ENCODE measurements around the gene EPM2AIP1. TPM values are rescaled to one million over a fixed set of nuclear protein-coding genes. Genes with fewer than 3 reads are reported as not detected.

The EPM2AIP1 gene
- total RNA-seq, 1 experiment from 2014 or later: 11.4 TPM

DNA sequence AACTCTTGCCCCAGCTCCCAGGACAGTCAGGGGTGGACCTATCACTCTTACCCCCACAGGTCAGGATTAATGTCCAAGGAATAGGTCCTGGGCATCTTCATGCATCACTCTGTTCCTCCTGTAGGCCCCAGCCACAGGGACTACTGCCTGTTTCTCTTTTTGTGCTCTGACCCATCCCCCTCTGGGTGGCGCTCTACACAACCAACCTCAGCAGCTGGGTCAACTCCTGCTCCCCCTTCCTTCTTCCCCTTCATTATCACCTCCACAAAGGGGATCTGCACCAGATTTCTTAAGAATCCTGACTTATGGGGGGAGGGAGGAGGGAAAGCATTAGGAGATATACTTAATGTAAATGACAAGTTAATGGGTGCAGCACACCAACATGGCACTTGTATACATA is 35.9 kb downstream of the EPM2AIP1 start:
- no peak overlapping the region for H3K4me3 Mint-ChIP-seq
- TF ChIP-seq, protein P1, sequence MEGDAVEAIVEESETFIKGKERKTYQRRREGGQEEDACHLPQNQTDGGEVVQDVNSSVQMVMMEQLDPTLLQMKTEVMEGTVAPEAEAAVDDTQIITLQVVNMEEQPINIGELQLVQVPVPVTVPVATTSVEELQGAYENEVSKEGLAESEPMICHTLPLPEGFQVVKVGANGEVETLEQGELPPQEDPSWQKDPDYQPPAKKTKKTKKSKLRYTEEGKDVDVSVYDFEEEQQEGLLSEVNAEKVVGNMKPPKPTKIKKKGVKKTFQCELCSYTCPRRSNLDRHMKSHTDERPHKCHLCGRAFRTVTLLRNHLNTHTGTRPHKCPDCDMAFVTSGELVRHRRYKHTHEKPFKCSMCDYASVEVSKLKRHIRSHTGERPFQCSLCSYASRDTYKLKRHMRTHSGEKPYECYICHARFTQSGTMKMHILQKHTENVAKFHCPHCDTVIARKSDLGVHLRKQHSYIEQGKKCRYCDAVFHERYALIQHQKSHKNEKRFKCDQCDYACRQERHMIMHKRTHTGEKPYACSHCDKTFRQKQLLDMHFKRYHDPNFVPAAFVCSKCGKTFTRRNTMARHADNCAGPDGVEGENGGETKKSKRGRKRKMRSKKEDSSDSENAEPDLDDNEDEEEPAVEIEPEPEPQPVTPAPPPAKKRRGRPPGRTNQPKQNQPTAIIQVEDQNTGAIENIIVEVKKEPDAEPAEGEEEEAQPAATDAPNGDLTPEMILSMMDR (conservative IDR thresholded peaks at IDR 0.05): peak; percentile 62
- Histone ChIP-seq H2BK15ac (ENCODE audit: low read depth, low read length) (no peak overlapping the region), H2BK20ac (ENCODE audit: low read depth, low read length, poor library complexity, severe bottlenecking) (no peak overlapping the region), H4K5ac (ENCODE audit: insufficient read length, low read depth, low read length) (no peak overlapping the region), H2BK120ac (ENCODE audit: low read depth, low read length, poor library complexity, severe bottlenecking) (no peak overlapping the region), H3K9ac (ENCODE audit: extremely low read depth, insufficient read length, low read length) (no peak overlapping the region), H2BK5ac (ENCODE audit: insufficient read length, low read length) (no peak overlapping the region), H3K4me2 (ENCODE audit: insufficient read depth, insufficient read length, low read length) (no peak overlapping the region), H2AFZ (ENCODE audit: low read length) (no peak overlapping the region), H3T11ph (ENCODE audit: low read length) (no peak overlapping the region), H3K27me3 (ENCODE audit: insufficient read depth, low read length) (no peaks in the 10 kb centered on the region), H4K8ac (replicated peaks; ENCODE audit: insufficient read length, low read depth, low read length) (no peak overlapping the region), H3K14ac (ENCODE audit: insufficient read depth, low read length) (no peak overlapping the region), H3K79me1 (ENCODE audit: insufficient read depth, low read depth, low read length, poor library complexity, severe bottlenecking) (no peaks in the 10 kb centered on the region), H3K23ac (ENCODE audit: insufficient read length, low read depth, low read length) (no peak overlapping the region), H3K56ac (ENCODE audit: insufficient read length, low read depth, low read length) (no peak overlapping the region), H3K23me2 (ENCODE audit: insufficient read length, low read depth, low read length, poor library complexity, severe bottlenecking) (no peaks in the 10 kb centered on the region), H3K27ac (ENCODE audit: insufficient read length, low read depth, low read length) (no peak overlapping the region), H3K4ac (ENCODE audit: low read depth, low read length) (no peak overlapping the region), H4K20me1 (ENCODE audit: control insufficient read depth, insufficient read depth, insufficient read length) (no peaks in the 10 kb centered on the region), H3K79me2 (ENCODE audit: insufficient read depth, low read length) (no peaks in the 10 kb centered on the region), H3K18ac (ENCODE audit: insufficient read length, low read depth, low read length) (no peak overlapping the region), H2BK12ac (ENCODE audit: insufficient read length, low read depth, low read length) (no peak overlapping the region), H3K4me1 (ENCODE audit: insufficient read depth, low read length) (no peaks in the 10 kb centered on the region), H2AK5ac (ENCODE audit: insufficient read length, low read length) (no peak overlapping the region), H3K9me3 (ENCODE audit: control insufficient read depth, low read depth, low read length) (no peaks in the 10 kb centered on the region), H4K91ac (ENCODE audit: insufficient read length, low read depth, low read length) (no peak overlapping the region)
- DNase-seq: peak; percentile 78
- no CpG with 5 or more reads among the region's 1 CpG for WGBS (ENCODE audit: extremely low coverage, insufficient read length, low lambda C conversion rate)
- no peak overlapping the region for H3K27ac Mint-ChIP-seq
- no peaks in the 10 kb centered on the region for H3K27me3 Mint-ChIP-seq (ENCODE audit: low read depth)
- no peaks in the 10 kb centered on the region for H3K36me3 Mint-ChIP-seq (ENCODE audit: insufficient read depth in 1 of 3, low read depth in 3 of 3)
- H3K4me1 Mint-ChIP-seq: peaks cover 3 to 12% of the 10 kb centered on the region in 2 experiments; a peak in 3 of 4 replicates
- no peaks in the 10 kb centered on the region; a peak in 1 of 5 replicates for H3K9me3 Mint-ChIP-seq
